ENCODE measurements around the gene MTRR. TPM values are rescaled to one million over a fixed set of nuclear protein-coding genes. Genes with fewer than 3 reads are reported as not detected.
A peak's percentile ranks its signal among the peaks of the same experiment; 100 is the strongest.

Gene MTRR
- total and polyA plus RNA-seq, 4 donors: 30.2 to 37.2 (median 36.8) TPM

- Histone ChIP-seq H3K4me3 (ENCODE audit: low read depth, low read length) (no peak overlapping the region), H3K4me1 (ENCODE audit: control insufficient read depth, insufficient read depth, low read length) (peaks cover 18% of the 10 kb centered on the region), H3K27me3 (ENCODE audit: control insufficient read depth, insufficient read depth, low read length) (no peaks in the 10 kb centered on the region), H3K9me3 (ENCODE audit: control insufficient read depth, insufficient read depth, low read length) (no peaks in the 10 kb centered on the region), H3K27ac (ENCODE audit: low read depth, low read length) (no peak overlapping the region), H3K36me3 (ENCODE audit: control insufficient read depth, insufficient read depth, low read length) (no peaks in the 10 kb centered on the region)
- no peak for DNase-seq (ENCODE audit: low read depth in 4 of 6, low spot score in 6 of 6)
- no CpG with 5 or more reads among the region's 1 CpG for WGBS (ENCODE audit: insufficient coverage)
Measured at GRCh38 chr5:7852542-7852941, 16.4 kb upstream of the MTRR start.

DNA sequence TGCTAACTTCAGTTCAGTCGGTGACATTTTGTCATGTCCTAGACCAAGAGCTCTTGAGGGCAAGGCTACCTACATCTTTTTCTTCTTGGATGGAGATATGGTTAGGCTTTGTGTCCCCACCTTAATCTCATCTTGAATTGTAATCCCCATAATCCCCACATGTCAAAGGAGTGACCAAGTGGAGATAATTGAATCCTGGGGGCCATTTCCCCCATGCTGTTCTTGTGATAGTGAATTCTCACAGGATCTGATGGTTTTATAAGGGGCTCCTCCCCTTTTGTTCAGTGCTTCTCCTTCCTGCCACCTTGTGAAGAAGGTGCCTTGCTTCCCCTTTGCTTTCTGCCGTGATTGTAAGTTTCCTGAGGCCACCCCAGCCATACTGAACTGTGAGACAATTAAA, 16.0 kb upstream of the MTRR start:
- peaks cover 18% of the 10 kb centered on the region for H3K4me1 ChIP-seq (ENCODE audit: control insufficient read depth, insufficient read depth, low read length)
- no CpG with 5 or more reads among the region's 2 CpGs for WGBS (ENCODE audit: insufficient coverage)

GRCh38 chr5:7855611-7856010, 13.3 kb upstream of the MTRR start:
- DNase-seq (ENCODE audit: low read depth in 4 of 6, low spot score in 6 of 6): no peak
- H3K9me3 ChIP-seq (ENCODE audit: control insufficient read depth, insufficient read depth, low read length): no peaks in the 10 kb centered on the region
- H3K4me1 ChIP-seq (ENCODE audit: control insufficient read depth, insufficient read depth, low read length): peaks cover 6% of the 10 kb centered on the region
- H3K4me3 ChIP-seq (ENCODE audit: low read depth, low read length): no peak overlapping the region
- no peak overlapping the region for H3K27ac ChIP-seq (ENCODE audit: low read depth, low read length)
- 63% methylated on average over 2 of the region's 3 CpGs for WGBS (ENCODE audit: insufficient coverage)
- H3K36me3 ChIP-seq (ENCODE audit: control insufficient read depth, insufficient read depth, low read length): peaks cover 8% of the 10 kb centered on the region
- no peaks in the 10 kb centered on the region for H3K27me3 ChIP-seq (ENCODE audit: control insufficient read depth, insufficient read depth, low read length)

More for the DNA sequence above, 16.0 kb upstream of the MTRR start:
- Histone ChIP-seq H3K9me3 (ENCODE audit: control insufficient read depth, insufficient read depth, low read length) (no peaks in the 10 kb centered on the region), H3K4me3 (ENCODE audit: low read depth, low read length) (no peak overlapping the region), H3K27ac (ENCODE audit: low read depth, low read length) (no peak overlapping the region), H3K27me3 (ENCODE audit: control insufficient read depth, insufficient read depth, low read length) (no peaks in the 10 kb centered on the region), H3K36me3 (ENCODE audit: control insufficient read depth, insufficient read depth, low read length) (no peaks in the 10 kb centered on the region)
- DNase-seq (ENCODE audit: low read depth in 4 of 6, low spot score in 6 of 6): no peak

GRCh38 chr5:7856855-7857254, 12.1 kb upstream of the MTRR start:
- Histone ChIP-seq H3K4me1 (ENCODE audit: control insufficient read depth, insufficient read depth, low read length) (no peaks in the 10 kb centered on the region), H3K36me3 (ENCODE audit: control insufficient read depth, insufficient read depth, low read length) (peaks cover 9% of the 10 kb centered on the region), H3K27ac (ENCODE audit: low read depth, low read length) (no peak overlapping the region), H3K27me3 (ENCODE audit: control insufficient read depth, insufficient read depth, low read length) (no peaks in the 10 kb centered on the region), H3K9me3 (ENCODE audit: control insufficient read depth, insufficient read depth, low read length) (no peaks in the 10 kb centered on the region), H3K4me3 (ENCODE audit: low read depth, low read length) (no peak overlapping the region)
- no CpG with 5 or more reads among the region's 2 CpGs for WGBS (ENCODE audit: insufficient coverage)
- peak in 2 of 6 donors; percentile 78 to 94 for DNase-seq (ENCODE audit: low read depth in 4 of 6, low spot score in 6 of 6)

- H3K27ac ChIP-seq (ENCODE audit: low read depth, low read length): no peak overlapping the region
- WGBS (ENCODE audit: insufficient coverage): 79% methylated on average over 5 of the region's 5 CpGs
- H3K9me3 ChIP-seq (ENCODE audit: control insufficient read depth, insufficient read depth, low read length): no peaks in the 10 kb centered on the region
Measured at GRCh38 chr5:7857361-7857760, 11.6 kb upstream of the MTRR start.

DNA sequence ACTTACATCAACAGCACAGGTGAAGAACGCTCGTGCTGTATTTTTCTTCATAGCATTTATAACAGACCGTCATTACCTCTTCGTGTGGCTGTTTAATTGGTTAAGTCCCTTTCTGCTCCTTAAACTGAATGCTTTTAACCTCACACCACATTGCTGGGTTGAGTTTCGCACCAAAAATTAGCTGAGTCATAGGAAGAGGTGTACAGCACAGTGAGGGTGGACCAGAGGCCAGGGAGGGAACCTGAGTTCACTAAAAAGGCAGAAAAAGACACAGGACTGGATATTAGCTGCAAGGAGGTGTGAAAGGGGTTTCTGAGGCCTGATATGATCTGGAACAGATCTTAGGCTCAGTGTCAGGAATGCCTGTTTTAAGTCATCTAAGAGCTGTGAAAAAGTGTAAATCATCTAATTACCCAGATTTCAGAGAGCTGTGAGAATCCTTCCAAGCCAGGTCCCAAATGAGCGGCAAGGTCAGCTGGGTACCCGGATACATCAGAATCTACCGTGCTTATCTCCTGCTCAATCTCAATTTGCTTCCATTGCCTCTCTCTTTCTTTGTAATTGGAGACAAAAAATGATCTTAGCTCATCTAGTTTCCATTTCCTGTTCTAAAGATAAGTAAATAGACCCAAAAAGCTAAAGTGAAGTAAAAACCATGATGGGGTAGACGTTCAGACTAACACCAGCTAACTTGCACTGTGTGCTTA, 10.9 kb upstream of the MTRR start:
- Histone ChIP-seq H3K36me3 (ENCODE audit: control insufficient read depth, insufficient read depth, low read length) (peaks cover 10% of the 10 kb centered on the region), H3K4me1 (ENCODE audit: control insufficient read depth, insufficient read depth, low read length) (no peaks in the 10 kb centered on the region), H3K9me3 (ENCODE audit: control insufficient read depth, insufficient read depth, low read length) (no peaks in the 10 kb centered on the region), H3K27me3 (ENCODE audit: control insufficient read depth, insufficient read depth, low read length) (no peaks in the 10 kb centered on the region), H3K4me3 (ENCODE audit: low read depth, low read length) (no peak overlapping the region), H3K27ac (ENCODE audit: low read depth, low read length) (no peak overlapping the region)
- no CpG with 5 or more reads among the region's 9 CpGs for WGBS (ENCODE audit: insufficient coverage)
- DNase-seq (ENCODE audit: low read depth in 4 of 6, low spot score in 6 of 6): no peak

More at GRCh38 chr5:7857361-7857760, 11.6 kb upstream of the MTRR start:
- Histone ChIP-seq H3K36me3 (ENCODE audit: control insufficient read depth, insufficient read depth, low read length) (peaks cover 10% of the 10 kb centered on the region), H3K4me3 (ENCODE audit: low read depth, low read length) (no peak overlapping the region), H3K27me3 (ENCODE audit: control insufficient read depth, insufficient read depth, low read length) (no peaks in the 10 kb centered on the region), H3K4me1 (ENCODE audit: control insufficient read depth, insufficient read depth, low read length) (no peaks in the 10 kb centered on the region)
- DNase-seq (ENCODE audit: low read depth in 4 of 6, low spot score in 6 of 6): no peak

GRCh38 chr5:7866196-7866595, 2.8 kb upstream of the MTRR start:
- no peaks in the 10 kb centered on the region for H3K4me1 ChIP-seq (ENCODE audit: control insufficient read depth, insufficient read depth, low read length)
- 100% methylated on average over 1 of the region's 2 CpGs for WGBS (ENCODE audit: insufficient coverage)
- H3K27ac ChIP-seq (ENCODE audit: low read depth, low read length): no peak overlapping the region
- no peak overlapping the region for H3K4me3 ChIP-seq (ENCODE audit: low read depth, low read length)
- peaks cover 6% of the 10 kb centered on the region for H3K36me3 ChIP-seq (ENCODE audit: control insufficient read depth, insufficient read depth, low read length)
- no peaks in the 10 kb centered on the region for H3K27me3 ChIP-seq (ENCODE audit: control insufficient read depth, insufficient read depth, low read length)
- H3K9me3 ChIP-seq (ENCODE audit: control insufficient read depth, insufficient read depth, low read length): no peaks in the 10 kb centered on the region
- DNase-seq (ENCODE audit: low read depth in 4 of 6, low spot score in 6 of 6): no peak

- Histone ChIP-seq H3K9me3 (ENCODE audit: control insufficient read depth, insufficient read depth, low read length) (no peaks in the 10 kb centered on the region), H3K27me3 (ENCODE audit: control insufficient read depth, insufficient read depth, low read length) (no peaks in the 10 kb centered on the region), H3K4me1 (ENCODE audit: control insufficient read depth, insufficient read depth, low read length) (no peaks in the 10 kb centered on the region), H3K4me3 (ENCODE audit: low read depth, low read length) (no peak overlapping the region), H3K27ac (ENCODE audit: low read depth, low read length) (no peak overlapping the region), H3K36me3 (ENCODE audit: control insufficient read depth, insufficient read depth, low read length) (peaks cover 3% of the 10 kb centered on the region)
- peak in 1 of 6 donors; percentile 21 for DNase-seq (ENCODE audit: low read depth in 4 of 6, low spot score in 6 of 6)
- WGBS (ENCODE audit: insufficient coverage): 77% methylated on average over 2 of the region's 3 CpGs
Measured at GRCh38 chr5:7867260-7867659, 1.7 kb upstream of the MTRR start.

GRCh38 chr5:7868427-7868772, 548 bp upstream of the MTRR start:
- Histone ChIP-seq H3K27me3 (ENCODE audit: control insufficient read depth, insufficient read depth, low read length) (no peaks in the 10 kb centered on the region), H3K4me3 (ENCODE audit: low read depth, low read length) (peak overlapping the region; percentile 81), H3K27ac (ENCODE audit: low read depth, low read length) (peak overlapping the region; percentile 33), H3K36me3 (ENCODE audit: control insufficient read depth, insufficient read depth, low read length) (peaks cover 3% of the 10 kb centered on the region), H3K4me1 (ENCODE audit: control insufficient read depth, insufficient read depth, low read length) (no peaks in the 10 kb centered on the region), H3K9me3 (ENCODE audit: control insufficient read depth, insufficient read depth, low read length) (no peaks in the 10 kb centered on the region)
- 0% methylated on average over 8 of the region's 8 CpGs for WGBS (ENCODE audit: insufficient coverage)
- no peak for DNase-seq (ENCODE audit: low read depth in 4 of 6, low spot score in 6 of 6)

- H3K4me3 ChIP-seq (ENCODE audit: low read depth, low read length): peak overlapping the region; percentile 81
- no peaks in the 10 kb centered on the region for H3K9me3 ChIP-seq (ENCODE audit: control insufficient read depth, insufficient read depth, low read length)
- peak in 1 of 6 donors; percentile 20 for DNase-seq (ENCODE audit: low read depth in 4 of 6, low spot score in 6 of 6)
- no peaks in the 10 kb centered on the region for H3K4me1 ChIP-seq (ENCODE audit: control insufficient read depth, insufficient read depth, low read length)
- H3K27me3 ChIP-seq (ENCODE audit: control insufficient read depth, insufficient read depth, low read length): no peaks in the 10 kb centered on the region
- no peak overlapping the region for H3K27ac ChIP-seq (ENCODE audit: low read depth, low read length)
- WGBS (ENCODE audit: insufficient coverage): under 1% methylated on average over 34 of the region's 41 CpGs
- no peaks in the 10 kb centered on the region for H3K36me3 ChIP-seq (ENCODE audit: control insufficient read depth, insufficient read depth, low read length)
Measured at GRCh38 chr5:7869474-7870136, 657 bp downstream of the MTRR start.
